ENCODE data around the gene ZNF618.

DNA sequence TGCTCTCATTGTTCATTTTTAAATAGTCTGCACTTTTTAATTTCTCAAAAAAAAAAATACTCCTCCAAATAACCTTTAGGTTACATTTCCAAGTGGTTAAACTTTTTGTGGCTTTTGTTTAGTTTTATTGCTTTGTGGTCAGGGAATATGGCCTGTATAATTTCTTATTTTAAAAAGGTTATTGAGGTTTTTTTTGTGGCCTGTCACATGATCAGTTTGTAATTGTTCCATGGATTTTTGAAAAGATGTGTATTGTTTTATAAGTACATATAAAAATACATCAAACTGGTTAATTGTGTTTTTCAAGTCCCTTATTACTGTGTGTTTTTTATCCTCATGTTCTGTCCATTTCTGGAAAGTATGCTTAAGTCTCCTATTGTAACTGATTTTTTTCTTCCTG lies 64.0 kb downstream of the ZNF618 start:
- TF ChIP-seq, protein P1, sequence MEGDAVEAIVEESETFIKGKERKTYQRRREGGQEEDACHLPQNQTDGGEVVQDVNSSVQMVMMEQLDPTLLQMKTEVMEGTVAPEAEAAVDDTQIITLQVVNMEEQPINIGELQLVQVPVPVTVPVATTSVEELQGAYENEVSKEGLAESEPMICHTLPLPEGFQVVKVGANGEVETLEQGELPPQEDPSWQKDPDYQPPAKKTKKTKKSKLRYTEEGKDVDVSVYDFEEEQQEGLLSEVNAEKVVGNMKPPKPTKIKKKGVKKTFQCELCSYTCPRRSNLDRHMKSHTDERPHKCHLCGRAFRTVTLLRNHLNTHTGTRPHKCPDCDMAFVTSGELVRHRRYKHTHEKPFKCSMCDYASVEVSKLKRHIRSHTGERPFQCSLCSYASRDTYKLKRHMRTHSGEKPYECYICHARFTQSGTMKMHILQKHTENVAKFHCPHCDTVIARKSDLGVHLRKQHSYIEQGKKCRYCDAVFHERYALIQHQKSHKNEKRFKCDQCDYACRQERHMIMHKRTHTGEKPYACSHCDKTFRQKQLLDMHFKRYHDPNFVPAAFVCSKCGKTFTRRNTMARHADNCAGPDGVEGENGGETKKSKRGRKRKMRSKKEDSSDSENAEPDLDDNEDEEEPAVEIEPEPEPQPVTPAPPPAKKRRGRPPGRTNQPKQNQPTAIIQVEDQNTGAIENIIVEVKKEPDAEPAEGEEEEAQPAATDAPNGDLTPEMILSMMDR (IDR thresholded peaks at IDR 0.05) = no peak
- no peak for TF ChIP-seq POLR2A (IDR thresholded peaks at IDR 0.05)

Measured in esophagus squamous epithelium (tissue), 4 donors.